GM19463 (cell line): ENCODE data around the gene DNAH11.
"Not testable (repeated sequence)": the region's sequence is repeated elsewhere in the genome, so short reads cannot be mapped to it uniquely, and the experiment has no call there.

Experiments
- ATAC-seq: cut with Tn5 transposase; IDR thresholded peaks from one replicate; pipeline ENCODE4 v1.9.1; 2021; ENCODE audit warnings: mild to moderate bottlenecking, moderate library complexity; ENCODE audit not compliant: unreplicated experiment

DNAH11 gene

DNA sequence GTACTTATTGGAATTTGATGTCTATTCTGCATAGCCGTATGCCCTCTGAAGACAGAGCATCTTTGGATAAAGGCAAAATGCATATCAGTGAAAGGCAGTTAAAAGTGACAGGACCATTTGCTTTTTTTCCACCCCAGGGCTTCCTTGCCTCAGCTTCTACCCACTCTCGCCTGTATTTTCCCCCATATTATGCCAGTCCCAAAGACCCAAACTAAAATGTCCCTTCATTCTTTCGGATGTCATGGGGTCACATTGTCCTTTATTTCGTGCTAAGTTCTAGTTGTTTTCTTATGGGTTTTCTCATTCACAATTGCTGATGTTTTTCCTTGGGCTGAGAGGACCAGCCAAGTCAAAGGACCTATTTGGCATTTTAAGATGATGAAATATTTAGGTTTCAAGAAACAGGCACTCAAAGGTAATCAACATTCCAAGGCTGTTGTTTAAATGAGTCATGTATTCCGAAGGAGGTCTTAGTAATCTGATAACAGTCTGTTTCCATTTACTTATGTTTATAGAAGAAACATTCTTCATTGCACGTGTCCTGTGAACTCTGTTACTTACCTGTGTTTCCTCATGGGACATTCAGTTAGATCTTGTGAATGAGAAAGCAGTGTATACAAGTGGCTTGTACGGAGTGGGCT, 74.1 kb downstream of the DNAH11 start:
- no peak for ATAC-seq

GRCh38 chr7:21617513-21617912, 74.7 kb downstream of the DNAH11 start:
- ATAC-seq: no peak

- ATAC-seq: no peak
Observed at GRCh38 chr7:21617916-21618390, 75.1 kb downstream of the DNAH11 start.

DNA sequence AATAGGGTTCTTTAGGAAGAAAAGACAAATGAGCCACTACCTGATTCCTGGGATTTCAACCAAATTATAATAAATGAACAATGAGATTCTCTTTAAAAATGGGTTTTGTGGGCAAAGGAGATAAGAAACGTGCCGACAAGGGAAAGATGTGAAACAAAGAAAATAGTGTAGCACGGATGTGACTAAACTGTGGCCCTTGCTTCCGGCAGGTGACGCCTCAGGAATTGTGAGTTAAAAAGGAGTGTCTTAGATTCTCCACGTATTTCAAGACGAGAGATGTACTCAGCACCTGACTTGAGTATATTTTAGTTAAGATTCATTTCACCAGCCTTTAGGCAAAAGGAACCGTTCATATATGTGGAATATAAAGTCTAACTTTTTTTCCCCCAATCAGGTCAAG, 75.9 kb downstream of the DNAH11 start:
- ATAC-seq: no peak

DNA sequence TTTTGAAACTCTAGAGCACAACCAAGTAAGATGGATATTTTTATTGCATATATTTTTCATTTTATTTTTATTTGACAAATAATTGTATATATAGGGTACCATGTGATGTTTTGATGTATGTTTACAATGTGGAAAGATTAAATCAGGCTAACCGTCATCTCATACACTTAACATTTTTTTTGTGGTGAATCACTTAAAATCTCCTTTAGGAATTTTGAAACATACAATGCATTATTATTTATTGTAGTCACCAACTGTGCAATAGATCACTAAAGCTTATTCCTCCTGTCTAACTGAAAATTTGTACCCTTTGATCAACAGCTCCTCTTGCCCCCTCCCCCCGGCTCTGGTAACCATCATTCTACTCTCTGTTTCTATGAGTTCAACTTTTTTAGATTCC, 77.2 kb downstream of the DNAH11 start:
- no peak for ATAC-seq

- ATAC-seq: no peak
Observed at GRCh38 chr7:21624320-21624719, 81.5 kb downstream of the DNAH11 start.

DNA sequence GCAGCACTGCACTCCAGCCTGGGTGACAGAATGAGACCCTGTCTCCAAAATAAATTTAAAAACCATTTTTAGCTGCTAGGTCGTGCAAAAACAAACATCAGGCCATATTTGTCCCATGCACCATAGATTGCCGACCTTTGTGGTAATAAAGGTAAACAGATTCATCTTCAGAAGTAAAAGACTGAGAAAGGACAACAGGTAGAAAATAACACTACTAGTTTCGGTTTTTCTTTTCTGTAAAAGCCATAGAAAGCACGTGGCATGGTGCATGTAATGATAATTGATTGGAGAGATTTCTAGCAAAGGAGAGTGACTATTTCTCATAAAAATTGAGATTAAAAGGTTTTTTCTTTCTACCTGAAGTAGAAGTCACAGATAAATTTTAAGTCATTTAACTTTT, 93.9 kb downstream of the DNAH11 start:
- ATAC-seq: no peak

DNA sequence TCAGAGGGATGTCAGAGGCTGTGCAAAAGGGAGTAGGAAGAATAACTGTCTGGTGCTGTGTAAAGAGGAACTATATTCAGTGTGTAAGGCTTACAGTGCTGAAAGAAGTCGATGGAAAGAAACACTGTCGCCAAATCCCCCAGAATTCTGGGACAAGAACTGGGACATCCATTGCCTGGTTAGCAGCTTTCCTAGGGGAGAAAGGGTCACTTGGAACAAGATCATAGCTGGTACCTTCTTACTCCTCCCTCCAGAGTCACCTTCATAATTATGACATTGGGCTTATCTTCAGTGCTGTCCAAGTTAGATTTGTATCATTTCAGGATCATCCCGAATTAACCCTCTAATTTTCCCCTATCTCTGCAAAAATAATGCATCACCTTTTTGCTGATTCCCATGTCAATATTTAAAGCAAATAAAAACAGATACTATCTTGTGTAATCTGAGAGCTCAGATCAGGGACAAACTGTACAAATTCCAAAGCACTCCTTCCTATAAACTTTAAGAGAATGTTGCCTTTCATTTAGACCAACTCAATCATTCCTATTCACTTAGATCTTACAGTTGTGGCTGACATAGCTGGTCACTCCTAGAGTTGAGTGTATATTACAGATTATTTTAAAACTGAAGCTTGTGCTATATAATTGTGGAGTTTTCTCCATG, 96.5 kb downstream of the DNAH11 start:
- no peak for ATAC-seq

DNA sequence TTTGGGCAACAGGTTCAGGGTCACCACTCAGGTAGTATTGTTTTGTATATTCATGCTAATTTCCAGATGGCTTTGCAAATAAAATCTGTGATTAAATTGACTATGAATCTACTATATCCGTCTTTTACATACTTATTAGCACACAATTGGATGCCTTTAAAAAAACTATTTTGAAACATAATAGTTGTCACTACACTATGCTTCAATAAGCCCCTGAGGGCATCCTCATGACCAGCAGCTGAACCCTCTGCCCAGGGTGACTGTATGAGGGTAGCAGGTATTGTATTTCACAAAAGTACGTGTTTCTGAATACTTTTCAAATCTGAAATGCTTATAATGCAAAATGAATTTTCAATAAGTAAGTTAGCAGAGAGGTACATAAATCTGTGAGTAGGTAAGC, 97.3 kb downstream of the DNAH11 start:
- no peak for ATAC-seq

DNA sequence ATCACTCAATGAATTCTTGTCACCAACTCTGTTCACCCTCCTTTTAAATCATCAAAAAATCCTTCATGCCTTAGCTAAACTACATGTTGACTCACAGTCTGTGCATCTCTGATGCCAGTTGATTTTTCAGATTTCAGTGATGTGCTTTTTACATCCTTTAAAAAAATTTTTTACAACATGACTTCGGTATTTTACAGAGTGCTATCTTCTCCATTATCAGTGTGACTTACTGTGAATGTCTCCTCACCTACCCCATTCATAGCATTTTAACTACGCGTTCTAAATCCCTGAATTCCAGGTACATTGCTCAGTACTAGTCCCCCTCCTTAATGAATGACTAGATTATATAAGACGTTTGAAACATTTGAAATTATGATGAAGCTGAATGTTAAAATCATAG, 98.7 kb downstream of the DNAH11 start:
- ATAC-seq: no peak

- no peak for ATAC-seq
Observed at GRCh38 chr7:21642422-21642821, 99.6 kb downstream of the DNAH11 start.

GRCh38 chr7:21651697-21652096, 108.9 kb downstream of the DNAH11 start:
- ATAC-seq: no peak

GRCh38 chr7:21653623-21654022, 110.8 kb downstream of the DNAH11 start:
- no peak for ATAC-seq

DNA sequence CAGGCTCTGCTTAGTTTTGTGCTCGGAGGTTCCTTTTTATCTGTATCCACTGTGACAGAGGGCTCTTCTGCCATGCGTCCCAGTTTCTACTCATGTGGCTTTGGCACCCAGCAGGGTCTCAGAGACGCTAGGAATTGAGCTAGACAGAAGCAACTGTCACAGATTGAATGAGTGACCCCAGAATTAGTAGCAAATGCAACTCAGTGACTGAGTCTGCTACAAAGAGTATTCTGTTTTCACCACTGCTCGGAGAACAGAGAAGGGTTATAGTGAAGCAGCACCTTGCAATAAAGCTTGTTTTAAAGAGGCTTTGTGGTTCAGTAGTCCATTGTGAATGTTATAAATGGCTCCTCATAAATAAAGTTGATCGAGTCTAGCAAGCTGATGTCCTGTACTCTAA, 113.2 kb downstream of the DNAH11 start:
- no peak for ATAC-seq

DNA sequence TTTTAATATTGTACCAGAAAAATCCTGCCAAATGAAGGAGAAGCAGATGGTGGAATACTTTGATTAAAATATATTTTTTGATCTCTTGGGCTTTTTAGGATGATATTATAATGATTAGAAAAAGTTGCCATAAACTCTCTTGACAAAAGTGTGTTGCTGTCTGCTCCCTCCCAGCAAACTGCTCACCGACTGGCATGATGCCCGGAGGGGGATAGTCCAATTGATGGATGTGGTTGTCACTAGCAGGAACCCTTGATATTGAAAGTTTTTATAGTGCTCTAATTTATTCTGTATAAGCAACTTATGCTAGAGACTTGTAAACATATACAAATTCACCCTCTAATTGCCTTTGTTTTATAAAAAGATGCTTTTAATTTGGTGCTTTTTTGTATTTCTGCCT, 114.0 kb downstream of the DNAH11 start:
- ATAC-seq: no peak

- ATAC-seq: no peak
Observed at GRCh38 chr7:21670496-21670895, 127.7 kb downstream of the DNAH11 start.

DNA sequence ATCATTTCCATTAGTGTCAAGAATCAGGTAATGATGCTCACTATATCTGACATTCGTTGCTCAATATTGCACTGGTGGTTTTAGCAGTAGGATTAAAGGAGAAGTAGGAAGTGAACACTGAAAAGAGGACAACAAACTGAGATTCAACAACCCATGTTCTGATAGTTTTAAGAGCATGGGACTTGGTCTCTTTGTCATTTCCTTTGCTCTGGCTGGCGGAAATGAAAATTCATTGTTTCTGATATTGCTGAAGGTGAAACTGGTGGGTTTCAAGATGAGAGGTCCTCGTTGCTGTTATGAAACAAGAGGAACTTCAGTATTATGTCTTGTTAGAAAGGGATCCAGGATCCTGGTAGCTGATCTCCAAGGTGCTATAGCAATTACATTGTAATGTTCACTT, 129.0 kb downstream of the DNAH11 start:
- ATAC-seq: no peak

DNA sequence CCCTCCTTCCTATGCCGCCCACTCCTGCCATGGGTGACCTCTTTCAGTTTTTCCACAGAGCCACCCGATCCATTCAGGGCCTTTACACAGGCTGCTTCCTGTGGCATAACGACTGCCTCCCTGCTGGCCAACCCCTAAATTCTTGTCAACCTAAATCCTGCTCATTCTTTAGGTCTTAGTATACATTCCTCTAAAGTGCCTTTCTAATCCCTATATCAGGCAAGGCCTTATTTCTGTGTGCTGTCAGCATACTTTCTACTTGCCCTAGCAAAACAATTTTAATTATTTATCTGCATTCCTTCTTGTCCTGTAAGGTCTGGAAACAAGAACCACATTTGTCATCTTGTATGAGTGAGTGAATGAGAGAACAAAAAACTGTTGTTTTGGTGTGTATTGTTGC, 132.4 kb downstream of the DNAH11 start:
- ATAC-seq: no peak

GRCh38 chr7:21690705-21691104, 147.9 kb downstream of the DNAH11 start:
- no peak for ATAC-seq

GRCh38 chr7:21691146-21691545, 148.3 kb downstream of the DNAH11 start:
- not testable (repeated sequence) for ATAC-seq

GRCh38 chr7:21700587-21700986, 157.7 kb downstream of the DNAH11 start:
- not testable (repeated sequence) for ATAC-seq

GRCh38 chr7:21702303-21702702, 159.5 kb downstream of the DNAH11 start:
- ATAC-seq: no peak

GRCh38 chr7:21704359-21704758, 161.5 kb downstream of the DNAH11 start:
- no peak for ATAC-seq
